DMS114 treated with DMSO at 0.1 percent for 48 hours (cell line): ENCODE measurements around the gene R3HDML.
"Not testable (repeated sequence)": the region's sequence is repeated elsewhere in the genome, so short reads cannot be mapped to it uniquely, and the experiment has no call there.

ENCODE experiments used
- DNase-seq: peaks from one replicate; lab custom pipeline; 2025; ENCODE audit not compliant: unreplicated experiment; lab: John Stamatoyannopoulos, UW

The R3HDML gene, protein sequence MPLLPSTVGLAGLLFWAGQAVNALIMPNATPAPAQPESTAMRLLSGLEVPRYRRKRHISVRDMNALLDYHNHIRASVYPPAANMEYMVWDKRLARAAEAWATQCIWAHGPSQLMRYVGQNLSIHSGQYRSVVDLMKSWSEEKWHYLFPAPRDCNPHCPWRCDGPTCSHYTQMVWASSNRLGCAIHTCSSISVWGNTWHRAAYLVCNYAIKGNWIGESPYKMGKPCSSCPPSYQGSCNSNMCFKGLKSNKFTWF

DNA sequence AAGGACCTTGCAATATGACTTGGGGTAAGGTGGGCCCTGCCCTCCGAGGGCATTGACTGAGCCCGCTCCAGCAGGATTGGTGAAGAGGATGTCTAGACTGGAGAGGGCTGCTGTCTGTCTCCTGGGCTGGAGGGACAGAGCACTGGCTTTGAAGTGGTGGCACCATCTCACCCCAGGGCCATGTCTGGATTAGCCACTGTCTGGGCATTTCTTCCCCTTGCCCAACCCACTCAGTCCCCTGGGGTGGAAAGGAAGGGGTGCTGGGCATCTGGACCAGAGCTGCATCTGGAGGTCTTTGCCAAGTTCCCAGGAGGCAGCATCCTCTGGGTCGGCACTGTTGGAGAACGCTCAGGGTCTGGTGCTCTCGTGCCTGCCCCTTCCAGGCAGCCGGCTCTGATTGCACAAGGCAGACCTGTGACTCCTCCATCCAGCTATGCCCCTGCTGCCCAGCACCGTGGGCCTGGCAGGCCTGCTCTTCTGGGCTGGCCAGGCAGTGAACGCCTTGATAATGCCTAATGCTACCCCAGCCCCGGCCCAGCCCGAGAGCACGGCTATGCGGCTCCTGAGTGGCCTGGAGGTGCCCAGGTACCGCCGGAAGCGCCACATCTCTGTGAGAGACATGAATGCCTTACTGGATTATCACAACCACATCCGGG is at the start of gene R3HDML:
Gene R3HDML, plus strand, starts transcription at position 319 of the 656 bp plus-strand sequence. Its CDS starts 115 bp downstream, at position 434.
- DNase-seq, result no peak

DNA sequence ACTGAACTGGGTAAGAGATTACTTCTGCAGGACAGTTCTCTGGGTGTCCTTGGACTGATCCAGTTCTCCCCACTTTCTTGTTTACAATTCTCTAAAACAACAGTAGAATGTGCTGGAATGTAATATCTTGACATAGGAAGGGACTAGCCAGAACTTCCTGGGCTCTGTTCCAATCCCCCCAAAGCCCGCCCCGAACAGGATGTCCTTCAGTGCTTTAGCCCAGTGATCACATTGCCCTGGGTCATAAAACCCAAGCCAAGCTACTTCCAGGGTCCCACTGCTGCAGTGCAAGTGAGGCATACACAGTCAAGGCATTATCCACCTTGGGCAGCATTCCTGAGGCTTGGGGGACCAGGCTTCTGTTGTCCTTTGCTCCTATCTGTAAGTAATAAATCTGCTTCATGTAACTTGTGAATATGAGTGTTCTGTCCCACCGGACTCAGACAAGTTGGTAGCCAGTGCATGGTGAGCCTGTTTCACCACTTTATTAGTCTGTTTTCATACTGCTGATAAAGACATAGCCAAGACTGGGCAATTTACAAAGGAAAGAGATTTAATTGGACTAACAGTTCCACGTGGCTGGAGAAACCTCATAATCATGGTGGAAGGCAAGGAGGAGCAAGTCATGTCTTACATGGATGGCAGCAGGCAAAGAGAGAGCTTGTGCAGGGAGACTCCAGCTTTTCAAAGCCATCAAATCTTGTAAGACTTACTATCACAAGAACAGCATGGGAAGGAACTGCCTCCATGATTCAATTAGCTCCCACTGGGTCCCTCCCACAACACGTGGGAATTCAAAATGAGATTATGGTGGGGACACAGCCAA is 49.4 kb upstream of the R3HDML start:
- no peak for DNase-seq

DNA sequence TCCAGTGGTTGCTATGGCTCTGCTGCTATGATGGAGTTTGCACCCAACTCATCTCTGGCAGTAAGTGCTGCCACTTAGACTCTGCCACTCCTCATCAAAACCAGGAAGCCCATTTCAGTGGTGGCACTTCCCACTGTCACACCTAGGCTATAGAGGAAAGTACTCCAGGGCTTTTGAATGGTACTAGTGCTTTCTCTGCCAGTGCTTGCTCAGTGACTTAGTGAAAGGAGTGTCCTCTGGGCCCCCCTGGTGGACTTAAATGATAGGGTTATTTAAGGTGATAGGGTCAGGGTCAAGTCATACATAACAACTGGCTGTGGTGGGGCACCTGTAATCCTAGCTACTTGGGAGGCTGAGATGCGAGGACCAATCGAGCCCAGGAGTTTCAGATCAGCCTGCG is 48.6 kb upstream of the R3HDML start:
- no peak for DNase-seq

DNA sequence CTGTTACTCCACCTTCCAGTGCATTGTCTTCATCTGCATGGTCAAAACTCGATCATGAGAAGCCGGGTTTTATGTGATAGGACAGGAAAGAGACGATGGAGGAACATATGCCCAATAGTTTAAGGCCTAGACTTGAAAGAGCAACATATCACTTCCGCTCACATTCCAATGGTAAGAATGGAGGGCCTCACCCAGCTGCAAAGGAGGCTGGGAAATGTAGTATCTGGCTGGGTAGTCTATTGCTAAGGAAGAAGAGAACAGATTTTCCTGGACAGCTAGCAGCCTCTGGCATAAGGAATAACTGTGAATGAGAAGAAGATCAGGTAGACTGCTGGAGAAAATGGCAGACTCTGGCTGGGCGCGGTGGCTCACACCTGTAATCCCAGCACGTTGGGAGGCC is 45.1 kb upstream of the R3HDML start:
- DNase-seq, result no peak

DNA sequence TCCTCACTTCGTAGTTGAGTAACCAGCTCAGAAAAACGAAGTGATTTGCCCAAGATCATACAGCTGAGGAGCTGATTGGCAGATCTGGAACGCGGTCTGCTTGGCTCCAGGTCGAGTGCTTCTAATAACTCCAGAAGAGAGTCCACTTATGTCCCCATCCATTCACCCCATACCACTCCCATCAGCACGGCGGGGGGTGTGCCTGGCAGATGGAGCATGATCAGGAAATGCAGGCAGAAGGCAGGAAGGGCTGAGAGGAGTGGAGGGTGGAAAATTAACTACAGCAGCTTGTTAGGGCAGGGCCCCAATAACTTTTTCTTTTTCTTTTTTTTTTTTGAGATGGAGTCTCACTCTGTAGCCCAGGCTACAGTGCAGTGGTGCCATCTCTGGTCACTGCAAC is 40.8 kb upstream of the R3HDML start:
- DNase-seq, result no peak

DNA sequence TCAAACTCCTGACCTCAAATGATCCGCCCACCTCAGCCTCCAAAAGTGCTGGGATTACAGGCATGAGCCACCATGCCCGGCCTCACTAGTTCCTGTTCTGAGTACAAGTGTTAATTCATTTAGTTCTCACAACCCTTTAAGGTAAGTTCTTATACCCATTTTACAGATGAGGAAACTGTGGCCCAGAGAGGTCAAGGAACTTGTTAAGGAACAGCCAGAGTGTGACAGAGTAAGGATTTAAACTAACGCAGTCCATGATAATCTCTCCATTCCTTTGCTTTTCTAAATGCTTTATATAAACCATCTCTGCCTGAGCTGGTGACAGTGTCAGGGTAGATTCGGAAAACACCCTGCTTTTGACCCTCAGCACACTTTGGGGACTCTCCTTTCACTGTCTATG is 39.1 kb upstream of the R3HDML start:
- no peak for DNase-seq

DNA sequence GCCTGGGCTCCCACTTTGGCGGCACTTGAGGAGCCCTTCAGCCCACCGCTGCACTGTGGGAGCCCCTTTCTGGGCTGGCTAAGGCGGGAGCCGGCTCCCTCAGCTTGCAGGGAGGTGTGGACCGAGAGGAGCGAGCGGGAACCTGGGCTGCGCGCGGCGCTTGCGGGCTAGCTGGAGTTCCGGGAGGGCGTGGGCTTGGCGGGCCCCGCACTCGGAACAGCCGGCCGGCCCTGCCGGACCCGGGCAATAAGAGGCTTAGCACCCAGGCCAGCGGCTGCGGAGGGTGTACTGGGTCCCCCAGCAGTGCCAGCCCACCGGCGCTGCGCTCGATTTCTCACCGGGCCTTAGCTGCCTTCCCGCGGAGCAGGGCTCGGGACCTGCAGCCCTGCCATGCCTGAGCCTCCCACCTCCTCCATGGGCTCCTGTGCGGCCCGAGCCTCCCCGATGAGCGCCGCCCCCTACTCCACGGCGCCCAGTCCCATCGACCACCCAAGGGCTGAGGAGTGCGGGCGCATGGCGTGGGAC is 37.8 kb upstream of the R3HDML start:
- not testable (repeated sequence) for DNase-seq

DNA sequence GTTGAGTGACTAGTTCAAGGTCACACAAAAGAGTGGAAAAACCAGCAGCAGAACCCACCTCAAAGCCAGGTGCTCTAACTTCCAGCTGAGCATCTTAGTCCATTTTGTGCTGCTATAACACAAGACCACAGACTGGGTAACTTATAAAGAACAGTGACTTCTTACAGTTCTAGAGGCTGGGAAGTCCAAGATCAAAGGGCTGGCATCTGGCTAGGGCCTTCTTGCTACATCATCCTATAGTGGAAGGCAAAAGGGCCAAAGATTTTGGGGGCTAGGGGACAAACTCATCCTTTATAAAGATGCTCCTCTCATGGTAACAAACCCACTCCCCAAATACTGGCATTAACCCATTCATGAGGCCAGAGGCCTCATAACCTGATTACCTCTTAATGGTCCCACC is 35.6 kb upstream of the R3HDML start:
- DNase-seq, result no peak

DNA sequence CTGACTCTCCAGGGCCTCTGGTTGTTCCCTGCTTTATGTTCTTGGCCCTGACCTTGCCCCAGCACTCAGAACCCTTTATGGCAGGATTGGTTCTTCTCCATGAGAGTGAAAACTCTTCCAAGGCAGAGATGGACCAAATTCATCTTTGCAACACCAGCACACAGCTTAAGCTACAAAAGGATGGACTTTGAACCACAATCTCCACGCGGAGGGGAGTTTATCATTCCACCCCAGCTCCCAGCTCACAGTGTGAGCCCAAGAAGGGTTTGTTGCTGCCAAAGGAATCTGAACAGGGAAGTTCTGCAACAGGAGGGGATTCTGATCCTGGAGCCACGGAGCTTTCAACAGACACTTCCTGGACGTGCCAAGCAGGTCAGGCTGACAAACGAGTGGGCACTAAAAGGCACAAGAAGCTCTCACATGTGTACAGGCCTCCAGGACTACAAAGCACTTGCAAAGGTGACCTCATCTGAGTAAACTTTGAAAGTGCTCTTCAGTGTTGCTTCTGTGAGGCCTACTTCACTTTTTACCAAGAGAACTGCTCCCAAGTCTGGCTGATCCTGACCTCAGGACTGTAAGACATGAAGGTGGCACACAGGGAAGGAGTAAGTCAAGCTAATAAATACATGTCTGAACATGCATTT is 34.7 kb upstream of the R3HDML start:
- no peak for DNase-seq

DNA sequence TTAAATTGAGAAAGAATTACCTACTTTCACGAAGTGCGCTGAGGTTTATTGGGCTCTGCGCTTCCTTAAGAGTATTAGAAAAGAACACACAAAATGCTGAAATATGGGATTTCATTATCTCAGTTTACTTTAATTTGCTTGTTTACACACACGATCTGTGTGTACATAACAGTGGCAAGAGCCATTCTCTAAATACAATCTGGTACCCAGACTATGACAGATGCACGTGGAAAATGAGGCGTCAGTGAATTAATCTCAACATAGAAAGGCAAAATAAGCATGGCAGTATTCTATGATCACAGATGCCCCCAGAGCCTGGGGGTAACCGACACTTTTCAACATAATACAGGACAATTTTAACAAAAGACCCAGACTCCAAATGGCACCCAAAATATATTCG is 34.1 kb upstream of the R3HDML start:
- no peak for DNase-seq

DNA sequence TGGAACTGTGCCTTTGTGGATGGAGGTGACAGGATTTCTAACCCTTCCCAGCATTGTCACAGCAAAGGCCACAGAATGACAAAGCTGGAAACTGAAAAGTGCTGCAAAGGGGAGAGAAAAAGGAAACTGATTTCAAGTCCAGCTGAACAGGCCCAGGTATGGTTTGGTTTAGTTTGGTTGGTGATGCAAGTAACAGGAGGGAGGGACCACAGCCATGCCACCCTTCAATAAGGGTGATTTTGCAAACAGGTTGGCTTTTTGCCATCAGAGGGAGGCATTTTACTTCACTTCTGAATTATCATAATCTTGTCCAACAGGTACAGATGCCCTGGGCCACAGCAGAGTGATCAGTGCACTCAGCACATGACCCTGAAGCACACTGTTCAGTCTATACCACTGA is 32.5 kb upstream of the R3HDML start:
- no peak for DNase-seq

DNA sequence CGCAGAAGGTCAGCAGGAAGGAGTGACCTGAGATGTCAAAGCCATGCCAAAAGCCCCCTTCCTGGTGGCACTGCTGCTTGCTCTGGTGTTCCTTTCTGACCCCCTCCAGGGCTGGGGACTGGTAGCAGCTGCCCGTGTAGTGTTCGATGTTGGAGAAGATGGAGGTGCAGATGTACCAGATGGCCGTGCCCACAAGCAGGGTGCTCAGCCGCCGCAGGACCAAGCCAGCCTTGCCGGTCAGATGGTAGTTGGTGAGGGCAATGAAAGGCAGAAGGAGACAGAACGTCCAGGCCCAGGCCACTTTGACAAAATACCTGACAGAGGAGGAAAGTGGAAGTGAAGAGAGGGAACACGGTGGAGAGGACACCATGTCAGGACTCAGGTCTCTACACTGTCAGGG is 29.9 kb upstream of the R3HDML start:
- DNase-seq, result no peak

DNA sequence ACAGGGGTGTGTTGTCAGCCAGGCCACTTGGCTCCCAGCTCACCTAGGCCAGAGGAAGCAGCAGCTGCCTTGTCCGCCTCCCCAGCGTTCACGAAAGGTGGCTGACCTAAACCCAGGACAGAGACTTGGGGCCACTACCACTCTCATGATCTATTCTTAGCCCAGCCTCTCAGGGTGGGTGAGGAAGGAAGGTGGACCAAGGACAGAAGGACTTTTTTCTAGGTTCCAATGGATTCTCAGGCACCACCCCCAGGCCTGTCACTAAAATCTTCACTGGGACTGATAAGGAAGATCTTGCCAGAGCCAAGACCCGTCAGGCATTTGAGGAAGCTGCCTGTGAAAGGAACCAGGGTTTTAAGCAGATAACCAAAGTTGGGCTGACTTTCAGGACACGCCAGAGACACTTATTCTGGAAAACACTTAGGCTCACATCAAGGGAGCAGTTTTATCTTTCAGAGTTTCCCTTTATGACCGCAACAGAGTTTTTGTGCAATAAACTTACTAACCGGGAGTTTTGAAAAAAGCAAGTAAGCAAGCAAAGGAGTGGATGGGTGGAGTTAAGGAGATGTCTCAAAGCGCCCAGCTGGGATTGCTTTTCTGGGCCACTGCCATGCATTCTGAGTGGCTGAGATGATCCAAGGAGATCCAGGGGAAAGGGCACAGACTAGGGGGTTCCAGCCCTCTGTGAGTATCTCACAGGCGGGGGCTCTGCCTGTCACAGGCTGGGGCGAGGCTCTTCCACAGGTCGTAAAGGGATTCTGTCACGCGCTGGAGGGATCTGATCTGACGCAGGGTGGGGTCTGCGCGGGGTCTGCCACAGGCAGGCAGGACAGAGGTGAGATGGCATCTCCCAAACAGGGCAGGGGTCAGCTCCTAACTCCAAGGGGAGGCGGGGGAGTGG is 26.8 kb upstream of the R3HDML start:
- no peak for DNase-seq

DNA sequence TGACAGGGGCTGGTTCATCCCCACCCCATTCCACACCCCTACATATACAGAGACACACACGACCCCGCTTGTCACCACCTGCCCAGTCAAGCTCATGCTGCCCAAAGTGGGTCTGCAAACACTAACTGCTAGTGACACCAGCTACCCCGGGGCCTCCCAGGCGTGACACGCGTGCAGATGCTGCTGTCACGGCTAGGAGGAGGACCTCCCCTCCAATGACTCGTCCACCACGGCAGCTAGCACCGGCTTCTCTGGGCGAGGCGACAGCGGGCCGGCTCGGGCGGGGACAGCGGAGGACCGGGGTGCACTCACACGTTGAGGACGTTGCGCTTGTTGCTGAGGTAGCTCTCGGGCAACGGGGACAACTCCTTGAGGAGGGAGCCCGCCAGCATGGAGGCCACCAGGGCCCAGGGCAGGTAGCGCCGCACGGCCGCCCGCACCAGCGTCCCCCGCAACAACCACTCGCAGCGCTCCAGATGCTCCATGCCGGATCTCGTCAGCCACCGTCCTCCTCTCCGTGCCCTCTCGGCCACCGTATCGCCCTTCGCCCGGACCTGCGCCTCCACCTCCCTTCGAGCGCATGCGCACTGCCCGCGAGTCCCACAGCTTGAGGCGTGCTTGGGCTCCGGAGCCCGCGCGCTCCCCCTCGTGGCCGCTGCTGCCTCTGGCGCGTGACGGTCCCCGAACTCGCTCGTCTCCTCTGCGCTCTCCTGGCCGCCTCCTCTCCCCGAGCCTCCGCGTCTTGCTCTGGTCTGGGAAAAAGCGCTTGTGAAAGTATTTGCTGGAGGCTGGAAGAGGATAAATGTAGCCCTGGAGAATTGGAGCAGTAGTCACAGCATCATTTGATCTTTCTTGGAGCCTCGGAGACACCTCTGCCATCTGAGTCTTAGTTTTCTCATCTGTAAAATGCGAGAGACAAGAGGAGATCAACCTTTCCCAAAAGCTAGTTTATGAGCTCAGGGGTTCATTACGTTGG is 25.9 kb upstream of the R3HDML start, which contains the start of gene FITM2:
Gene FITM2, minus strand, starts transcription at position 539 of the 976 bp plus-strand sequence. Its CDS starts 54 bp downstream, at position 485.
- DNase-seq, result peak; percentile 81

DNA sequence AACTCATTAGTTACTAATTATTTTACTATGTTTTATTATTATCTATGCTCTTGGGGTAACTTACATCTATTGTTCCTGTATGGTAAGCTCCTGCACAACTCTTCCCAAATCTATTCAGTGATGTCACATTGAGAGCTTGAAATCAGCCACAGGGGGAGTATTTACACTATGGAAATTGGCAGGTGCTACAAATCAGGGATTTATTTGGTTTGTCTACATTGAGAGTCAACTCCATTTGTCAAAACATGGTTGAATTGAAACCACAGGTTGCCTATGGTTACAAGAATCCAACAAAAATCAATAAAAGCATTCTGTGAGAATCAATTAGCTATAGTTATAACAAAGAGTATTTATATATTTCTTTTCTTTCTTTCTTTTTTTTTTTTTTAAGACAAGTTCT is 22.0 kb upstream of the R3HDML start:
- no peak for DNase-seq

DNA sequence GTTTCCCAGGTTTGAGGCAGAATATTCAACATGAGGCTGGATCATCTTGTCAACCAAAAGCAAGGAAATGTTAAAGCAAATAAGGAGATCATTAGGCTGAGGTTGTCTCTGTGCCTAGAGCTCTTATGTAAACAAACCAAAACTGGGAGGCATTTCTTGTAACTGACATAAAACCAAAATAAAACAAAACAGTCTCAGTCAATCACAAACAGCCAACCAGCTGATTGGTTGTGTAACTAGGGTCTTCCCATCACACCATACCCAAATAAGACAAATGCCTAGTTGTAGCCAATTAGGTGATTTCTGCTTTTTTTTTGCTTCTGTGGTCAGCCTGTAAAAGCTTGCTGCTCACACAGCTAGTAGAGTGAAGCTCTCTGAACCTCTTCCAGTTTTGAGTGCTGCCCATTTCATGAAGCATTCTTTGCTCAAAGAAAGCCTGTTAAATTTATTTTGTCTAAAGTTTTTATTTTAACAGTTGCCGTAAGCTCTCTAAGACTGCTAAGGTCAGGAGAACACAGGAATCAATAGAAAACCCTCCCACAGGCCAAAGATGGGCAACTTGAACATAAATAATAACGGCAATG is 16.9 kb upstream of the R3HDML start:
- DNase-seq, result no peak

DNA sequence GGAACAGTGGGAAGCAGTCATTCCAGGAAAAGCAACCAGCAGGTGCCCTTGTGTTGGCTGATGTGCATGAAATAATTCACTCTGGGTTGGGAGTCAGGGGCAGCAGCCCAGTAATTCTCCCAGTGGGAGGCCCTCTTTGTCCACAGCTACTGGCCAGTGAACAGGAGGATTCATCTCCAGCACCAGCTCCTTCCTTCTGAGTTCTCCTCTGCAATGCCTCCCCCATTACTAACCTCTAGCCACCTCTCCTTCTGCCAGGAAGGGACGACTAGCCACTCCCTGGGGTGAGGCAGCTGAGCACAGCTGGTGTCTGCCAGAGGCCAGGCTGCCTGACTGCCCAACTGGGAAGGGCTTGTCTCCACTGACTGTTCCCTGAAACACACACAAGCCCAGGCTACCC is 12.5 kb upstream of the R3HDML start:
- DNase-seq, result no peak

DNA sequence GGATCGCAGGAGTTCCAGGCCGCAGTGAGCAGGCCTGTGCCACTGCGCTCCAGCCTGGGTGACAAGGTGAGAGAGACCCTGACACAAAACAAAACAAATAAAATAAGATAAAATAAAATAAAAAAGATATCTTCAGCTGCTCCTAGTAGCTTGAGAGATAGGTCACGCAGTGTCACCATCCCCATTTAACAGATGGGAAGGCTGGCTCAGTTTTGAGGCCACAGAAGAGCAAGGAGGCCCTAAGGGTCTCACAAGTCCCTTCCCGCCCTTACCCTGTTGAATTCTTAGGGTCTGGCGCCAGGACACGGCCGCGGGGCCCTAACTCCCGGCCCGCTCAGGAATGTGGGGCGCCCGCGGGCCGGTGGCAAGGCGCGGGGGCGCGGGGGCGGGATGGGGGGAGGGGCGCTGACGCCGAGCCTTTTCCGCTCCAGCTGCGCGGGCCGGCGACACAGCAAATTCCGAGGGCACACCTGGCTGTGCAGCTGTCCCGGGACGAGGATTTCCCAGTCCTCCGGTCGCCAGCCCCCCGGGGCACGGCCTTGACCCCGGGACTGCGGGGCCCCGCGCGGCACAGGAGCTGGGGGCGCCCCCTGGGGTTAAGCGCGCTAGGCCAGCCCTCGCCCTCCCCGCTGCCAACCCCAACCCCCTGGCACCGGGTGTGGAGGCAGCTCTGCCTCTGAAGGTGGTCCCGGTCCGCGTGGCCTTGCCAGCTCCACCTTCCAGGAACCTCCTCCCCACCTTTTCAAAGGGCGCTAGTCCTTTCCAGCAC is 10.3 kb upstream of the R3HDML start:
- DNase-seq, result no peak
